SH-SY5Y (cell line): ENCODE measurements around the gene STYK1.

Experiments
- GATA2 ChIP-seq: IDR thresholded peaks from 2 replicates; pipeline ENCODE4 v1.6.1; 2011; ENCODE audit warnings: mild to moderate bottlenecking, low read depth, low read length
- GATA3 ChIP-seq: IDR thresholded peaks from 2 replicates; pipeline ENCODE4 v1.6.1; 2011; ENCODE audit warnings: low read depth, mild to moderate bottlenecking, low read length, moderate library complexity

GRCh38 chr12:10607885-10608458 lies 65.9 kb downstream of the STYK1 start:
- no peak for TF ChIP-seq GATA2
- TF ChIP-seq GATA3 = no peak
